ENCODE data around the gene MOSMO.
"Not testable (repeated sequence)": the region's sequence is repeated elsewhere in the genome, so short reads cannot be mapped to it uniquely, and the experiment has no call there.

MOSMO gene

DNA sequence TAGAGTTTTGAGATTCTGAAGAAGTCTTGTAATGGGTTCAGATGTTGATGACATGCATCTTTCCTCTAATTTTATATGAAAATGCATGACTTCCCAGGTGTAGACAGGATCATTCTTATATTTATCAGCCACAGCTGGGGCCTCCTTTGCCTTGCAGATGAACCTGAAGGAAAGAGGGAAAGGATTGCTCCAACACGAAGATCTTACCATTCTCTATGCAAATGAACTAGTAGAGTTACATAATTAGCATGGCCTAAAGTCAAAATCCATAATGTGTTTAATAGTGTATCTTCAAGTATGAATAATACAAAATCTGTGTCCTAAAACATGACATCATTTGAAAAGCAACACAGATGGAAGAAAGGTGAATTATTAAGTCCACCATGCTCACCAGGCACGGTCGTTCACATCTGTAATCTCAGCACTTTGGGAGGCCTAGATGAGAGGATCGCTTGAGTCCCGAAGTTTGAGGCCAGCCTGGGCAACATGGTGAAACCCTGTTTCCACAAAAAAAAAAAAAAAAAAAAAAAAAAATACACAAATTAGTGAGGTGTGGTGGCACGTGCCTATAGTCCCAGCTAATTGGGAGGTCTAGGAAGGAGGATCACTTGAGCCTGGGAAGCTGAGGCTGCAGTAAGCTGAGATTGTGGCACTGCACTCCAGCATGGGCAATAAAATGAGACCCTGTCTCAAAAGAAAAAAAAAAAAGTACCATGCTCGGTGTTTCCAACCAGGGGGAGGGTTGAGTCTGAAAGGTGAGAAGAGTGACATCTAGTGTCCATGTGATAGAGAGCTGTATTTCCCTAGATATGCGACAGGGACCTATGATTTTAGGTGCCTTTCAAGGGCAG is 90.7 kb downstream of the MOSMO start:
- peak; percentile 55 for DNase-seq

DNA sequence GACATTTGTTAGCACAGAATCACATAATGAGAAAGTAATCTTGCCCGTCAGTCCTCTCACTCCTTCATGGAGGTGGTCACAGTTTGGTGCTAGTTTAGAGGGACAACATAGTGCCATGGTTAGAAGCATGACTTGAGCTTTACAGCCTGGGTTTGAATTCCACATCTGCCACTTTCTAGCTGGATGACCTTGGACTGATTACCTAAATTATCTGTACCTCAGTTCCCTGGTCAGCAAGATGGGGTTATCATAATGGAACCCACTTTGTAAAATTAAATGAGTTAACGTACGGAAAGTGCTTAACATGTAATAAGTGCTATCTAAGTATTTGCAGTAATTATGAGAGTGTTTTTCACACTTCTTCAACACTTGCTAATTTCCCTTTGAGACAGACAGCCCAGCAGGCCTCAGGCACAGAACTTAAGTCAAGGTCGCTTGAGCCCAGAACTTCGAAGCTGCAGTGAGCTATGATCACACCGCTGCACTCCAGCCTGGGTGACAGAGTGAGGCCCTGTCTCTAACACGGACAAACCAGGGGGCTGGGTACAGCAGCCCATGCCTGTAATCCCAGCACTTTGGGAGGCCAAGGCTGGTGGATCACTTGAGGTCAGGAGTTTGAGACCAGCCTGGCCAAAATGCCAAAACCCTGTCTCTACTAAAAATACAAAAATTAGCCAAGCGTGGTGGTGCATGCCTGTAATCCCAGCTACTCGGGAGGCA is 91.5 kb downstream of the MOSMO start:
- DNase-seq, result no peak

- no peak for DNase-seq
Observed at GRCh38 chr16:22103441-22103840, 95.5 kb downstream of the MOSMO start.

- DNase-seq, result no peak
Observed at GRCh38 chr16:22109258-22109898, 101.5 kb downstream of the MOSMO start.

DNA sequence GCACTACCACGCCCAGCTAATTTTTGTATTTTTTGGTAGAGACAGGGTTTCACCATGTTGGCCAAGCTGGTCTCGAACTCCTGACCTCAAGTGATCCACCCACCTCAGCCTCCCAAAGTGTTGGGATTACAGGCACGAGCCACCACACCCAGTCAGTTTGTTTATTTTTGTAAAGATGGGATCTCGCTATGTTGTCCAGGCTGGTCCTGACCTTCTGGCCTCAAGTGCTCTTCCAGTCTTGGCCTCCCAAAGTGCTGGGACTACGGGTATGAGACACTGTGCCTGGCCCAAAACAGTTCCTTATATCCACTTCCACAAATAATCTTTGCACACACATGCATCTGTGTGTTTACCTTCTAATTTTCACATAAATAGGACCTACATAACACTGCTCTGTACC is 103.7 kb downstream of the MOSMO start:
- not testable (repeated sequence) for DNase-seq

DNA sequence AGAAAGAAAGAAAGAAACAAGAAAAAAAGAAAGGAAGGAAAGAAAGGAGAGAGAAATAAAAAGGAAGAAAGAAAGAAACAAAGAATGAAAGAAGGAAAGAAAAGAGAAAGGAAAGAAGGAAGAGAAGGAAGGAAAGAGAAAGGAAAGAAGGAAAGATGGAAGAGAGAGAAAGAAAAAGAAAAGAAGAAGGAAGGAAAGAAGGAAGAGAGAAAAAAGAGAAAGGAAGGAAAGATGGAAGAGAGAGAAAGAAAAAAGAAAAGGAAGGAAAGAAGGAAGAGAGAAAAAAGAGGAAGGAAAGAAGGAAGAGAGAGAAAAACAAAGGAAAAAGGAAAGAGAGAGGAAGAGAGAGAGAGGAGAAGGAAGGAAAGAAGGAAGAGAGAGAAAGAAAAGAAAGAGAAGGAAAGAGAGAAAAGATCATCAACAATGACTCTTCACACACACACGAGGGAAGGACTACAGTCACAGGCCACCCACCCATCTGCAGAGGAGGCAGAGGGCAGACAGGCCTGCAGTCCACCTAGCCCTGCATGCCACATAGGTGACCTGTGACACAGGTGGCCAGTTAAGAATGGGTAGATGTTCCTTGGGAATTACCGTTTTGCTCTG is 108.3 kb downstream of the MOSMO start:
- no peak for DNase-seq

DNA sequence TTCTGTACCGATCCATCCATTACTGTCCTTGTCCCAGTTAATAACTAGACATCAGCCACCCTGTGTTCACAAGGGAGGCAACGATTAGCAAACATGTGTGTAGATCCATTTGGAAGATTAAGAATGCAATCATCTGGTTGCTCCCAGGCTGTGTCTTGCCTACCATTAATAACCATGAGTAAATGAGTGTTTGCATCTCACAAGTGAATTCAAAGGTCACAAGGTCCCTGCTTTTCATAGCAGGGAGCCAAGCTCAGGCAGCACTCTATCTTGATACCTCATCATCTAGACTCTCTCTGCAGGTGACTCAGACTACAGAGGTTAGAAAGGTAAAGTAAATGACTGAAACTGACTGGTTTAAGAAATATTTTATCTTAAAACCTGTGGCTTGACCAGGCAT is 109.7 kb downstream of the MOSMO start:
- DNase-seq, result no peak

GRCh38 chr16:22120440-22120839 is 112.5 kb downstream of the MOSMO start:
- no peak for DNase-seq

DNA sequence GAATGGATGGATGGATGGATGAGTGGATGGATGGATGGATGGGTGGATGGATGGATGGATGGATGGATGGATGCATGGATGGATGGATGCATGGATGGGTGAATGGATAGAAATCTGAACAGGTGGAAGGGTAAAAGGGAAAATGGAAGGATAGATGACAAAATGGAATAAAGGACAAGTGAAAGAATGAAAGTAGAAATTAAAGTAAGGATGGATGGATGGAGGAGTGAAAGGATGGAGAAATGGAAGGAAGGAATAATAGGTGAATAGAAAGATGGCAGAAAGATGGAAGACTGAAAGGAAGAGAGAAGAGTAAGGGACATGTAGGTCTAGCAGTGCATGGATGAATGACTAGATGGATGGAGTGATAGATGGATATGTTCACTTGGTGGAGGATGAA is 114.3 kb downstream of the MOSMO start:
- DNase-seq, result no peak

DNA sequence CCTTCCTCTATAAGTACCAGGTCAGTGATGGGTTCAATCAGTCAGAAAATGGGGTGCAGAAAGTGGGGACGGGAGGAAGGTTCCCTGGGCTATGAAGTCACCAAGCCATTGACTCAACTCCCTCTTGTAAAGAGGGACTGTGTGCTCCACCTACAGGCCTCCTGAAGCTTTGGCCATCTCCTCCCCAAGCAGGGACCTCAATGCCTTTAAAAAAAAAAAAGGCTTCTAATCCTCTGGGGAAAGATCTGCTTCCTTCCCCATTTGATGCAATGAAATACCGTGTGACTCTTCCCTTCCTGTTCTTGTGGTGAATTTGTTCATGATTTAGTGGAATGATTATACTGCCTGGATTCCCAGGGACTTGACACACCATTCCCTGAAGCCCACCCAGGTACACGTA is 115.2 kb downstream of the MOSMO start:
- DNase-seq, result no peak

DNA sequence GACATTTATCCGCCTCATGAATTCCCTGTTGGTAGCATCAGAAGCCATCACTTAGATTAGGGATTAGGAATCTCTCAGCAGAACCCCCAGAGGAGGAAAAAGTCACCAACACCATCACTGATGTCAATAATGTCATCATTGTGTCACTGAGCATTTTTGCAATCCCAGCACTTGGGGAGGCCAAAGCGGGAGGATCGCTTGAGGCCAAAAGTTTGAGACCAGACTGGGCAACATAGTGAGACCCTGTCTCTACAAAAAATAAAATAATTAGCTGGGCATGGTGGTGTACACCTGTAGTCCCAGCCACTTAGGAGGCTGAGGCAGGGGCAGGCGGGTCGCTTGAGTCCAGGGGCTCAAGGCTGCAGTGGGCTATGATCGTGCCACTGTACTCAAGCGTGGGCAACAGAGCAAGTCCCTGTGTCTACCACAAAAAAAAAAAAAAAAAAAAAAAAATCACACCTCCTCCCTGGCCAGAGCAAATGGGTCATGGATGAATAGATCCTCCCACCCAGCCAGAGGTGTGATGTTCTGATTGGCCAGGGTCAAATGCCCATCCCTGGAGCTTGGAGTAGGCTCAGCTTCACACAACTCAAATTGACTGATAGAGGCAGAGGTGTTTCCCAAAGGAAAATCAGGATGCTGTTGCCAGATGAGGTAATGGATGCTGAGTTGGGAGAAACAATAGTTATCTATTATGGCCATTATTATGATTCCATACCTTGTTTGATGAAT is 116.0 kb downstream of the MOSMO start:
- DNase-seq, result no peak

GRCh38 chr16:22124583-22125284 is 116.8 kb downstream of the MOSMO start:
- no peak for DNase-seq

DNA sequence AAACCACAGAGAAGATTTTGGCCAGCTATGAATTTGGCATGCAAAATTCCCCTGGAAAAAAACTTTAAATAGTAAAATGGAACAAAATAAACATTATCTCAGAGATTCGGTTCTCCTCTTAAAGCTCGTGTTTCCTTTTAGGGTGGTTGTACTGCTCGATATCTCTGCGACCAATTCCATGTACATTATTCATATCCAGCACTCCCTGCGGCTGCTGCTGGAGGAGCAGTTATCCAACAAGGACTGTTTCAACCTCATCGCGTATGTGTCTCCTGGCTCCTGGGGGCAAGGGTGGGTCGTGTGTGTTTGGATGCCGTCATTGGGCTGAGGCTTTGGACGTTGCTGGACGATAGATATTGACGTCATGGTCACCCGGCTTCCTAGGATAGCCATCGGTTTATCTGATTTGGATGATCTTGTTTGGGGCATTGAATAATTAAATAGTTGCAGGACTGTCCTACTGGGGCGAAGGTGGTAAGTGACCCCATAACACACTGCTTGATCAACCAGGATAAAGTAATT is 118.2 kb downstream of the MOSMO start:
- no peak for DNase-seq

DNA sequence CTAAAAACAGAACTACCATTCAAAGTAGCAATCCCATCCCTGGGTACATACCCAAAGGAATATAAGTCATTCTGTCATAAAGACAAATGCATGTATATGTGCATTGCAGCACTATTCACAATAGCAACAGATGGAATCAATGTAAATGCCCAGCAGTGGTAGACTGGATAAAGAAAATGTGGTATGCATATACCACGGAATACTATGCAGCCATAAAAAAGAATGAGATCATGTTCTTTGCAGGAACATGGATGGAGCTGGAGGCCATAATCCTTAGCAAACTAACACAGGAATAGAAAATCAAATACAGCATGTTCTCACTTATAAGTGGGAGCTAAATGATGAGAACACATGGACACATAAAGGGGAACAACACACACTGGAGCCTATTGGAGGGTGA is 120.6 kb downstream of the MOSMO start:
- not testable (repeated sequence) for DNase-seq

DNA sequence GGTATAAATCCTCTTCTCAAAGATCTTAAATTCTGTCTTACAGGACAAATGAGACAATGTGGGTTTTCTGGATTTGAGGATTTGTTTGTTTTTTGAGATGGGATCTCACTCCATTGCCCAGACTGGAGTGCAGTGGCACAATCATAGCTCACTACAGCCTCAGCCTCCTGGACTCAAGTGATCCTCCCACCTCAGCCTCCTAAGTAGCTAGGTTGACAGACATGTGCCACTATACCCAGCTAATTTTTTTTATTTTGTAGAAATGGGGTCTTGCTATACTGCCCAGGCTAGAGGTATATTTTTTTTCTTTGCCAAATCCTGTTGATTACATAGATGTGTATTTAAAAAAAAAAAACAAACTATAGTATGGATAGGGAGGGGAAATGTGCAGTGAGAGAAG is 122.6 kb downstream of the MOSMO start:
- DNase-seq, result no peak

GRCh38 chr16:22132801-22133200 is 124.9 kb downstream of the MOSMO start:
- DNase-seq, result no peak
